Sigmoid colon (tissue), 7 donors: Measurements from ENCODE around the gene RAPGEF5. TPM values are rescaled to one million over a fixed set of nuclear protein-coding genes. Genes with fewer than 3 reads are reported as not detected.

Experiments used
- DNase-seq: peaks from one replicate; pipeline ENCODE4 v3.0.0-alpha.2; 2019
- H3K27ac ChIP-seq, 4 donors: fragments of 200-600 bp; sonication (generic); one replicate each; pipeline ENCODE4 v1.5.1; 2016 to 2019; ENCODE audit warnings: mild to moderate bottlenecking in 1 of 4
- H3K27me3 ChIP-seq, 3 donors: fragments of 200-600 bp; sonication (generic); one replicate each; pipeline ENCODE4 v1.5.1; 2019; ENCODE audit warnings: mild to moderate bottlenecking in 1 of 3
- H3K36me3 ChIP-seq, 4 donors: fragments of 200-600 bp; sonication (generic); one replicate each; pipeline ENCODE4 v1.5.1; 2016 to 2019
- H3K4me1 ChIP-seq, 4 donors: fragments of 200-600 bp; sonication (generic); one replicate each; pipeline ENCODE4 v1.5.1; 2017 to 2019
- H3K4me3 ChIP-seq, 4 donors: fragments of 200-600 bp; sonication (generic); one replicate each; pipeline ENCODE4 v1.5.1; 2017 to 2019; ENCODE audit warnings: mild to moderate bottlenecking in 2 of 4, moderate library complexity in 1 of 4
- H3K9me3 ChIP-seq, 4 donors: fragments of 200-600 bp in 3 of 4; sonication (generic) in 3 of 4; one replicate each; pipeline versions ENCODE4 v1.5.1 to v1.6.1; 2013 to 2019
- EP300 ChIP-seq, 4 donors: sonication (generic); formaldehyde crosslinking; IDR thresholded peaks; one replicate each; pipeline ENCODE4 v1.6.1; 2017; ENCODE audit warnings: antibody characterized with exemption in 4 of 4
- POLR2A ChIP-seq, 2 donors: fragments of 450-650 bp; IDR thresholded peaks; one replicate each; pipeline ENCODE4 v1.6.1; 2016; ENCODE audit warnings: antibody characterized with exemption in 2 of 2, mild to moderate bottlenecking in 2 of 2, moderate library complexity in 2 of 2
- POLR2AphosphoS5 ChIP-seq, 4 donors: sonication (generic); formaldehyde crosslinking; IDR thresholded peaks; one replicate each; pipeline ENCODE4 v1.6.1; 2017; ENCODE audit warnings: antibody characterized with exemption in 4 of 4
- WGBS, 2 donors: extraction: QIAGEN DNeasy Blood & Tissue Kit; methylation state at CpG; one replicate each; pipeline ENCODE4 v1.1.7; 2013; 5-methylcytosine and 5-hydroxymethylcytosine counted together
- intact Hi-C: fragments of 100-400 bp; cut with DNase I; formaldehyde crosslinking; loops from one replicate; pipeline ENCODE4 v1.15.1; 2023
- polyA plus RNA-seq, 3 donors: library from polyadenylated mRNA; stranded (reverse); fragments of 200-250 nt; gene quantifications; one replicate each; pipeline ENCODE4 v1.2.3, GENCODE V29; 2013
- total RNA-seq, 4 donors: library from RNA; depleted of rRNA; stranded (reverse); fragments of >200 nt; gene quantifications; one replicate each; pipeline ENCODE4 v1.1.0, GENCODE V29; 2016
- TF ChIP-seq, protein P1 (sequence below), 4 experiments: fragments of 450-650 bp in 3 of 4; fragments of 200-600 bp in 1 of 4; IDR thresholded peaks; one replicate each; pipeline ENCODE4 v1.5.1; 2016 to 2019; ENCODE audit warnings: antibody characterized with exemption in 4 of 4, mild to moderate bottlenecking in 3 of 4, moderate library complexity in 2 of 4
- donor health status: healthy with polysubstance abuse.
- donor health status: Bipolar disorder and iron deficiency.
- donor health status: healthy.

Gene RAPGEF5
- total and polyA plus RNA-seq, 7 donors: 6.0 to 17.9 (median 12.6) TPM

DNA sequence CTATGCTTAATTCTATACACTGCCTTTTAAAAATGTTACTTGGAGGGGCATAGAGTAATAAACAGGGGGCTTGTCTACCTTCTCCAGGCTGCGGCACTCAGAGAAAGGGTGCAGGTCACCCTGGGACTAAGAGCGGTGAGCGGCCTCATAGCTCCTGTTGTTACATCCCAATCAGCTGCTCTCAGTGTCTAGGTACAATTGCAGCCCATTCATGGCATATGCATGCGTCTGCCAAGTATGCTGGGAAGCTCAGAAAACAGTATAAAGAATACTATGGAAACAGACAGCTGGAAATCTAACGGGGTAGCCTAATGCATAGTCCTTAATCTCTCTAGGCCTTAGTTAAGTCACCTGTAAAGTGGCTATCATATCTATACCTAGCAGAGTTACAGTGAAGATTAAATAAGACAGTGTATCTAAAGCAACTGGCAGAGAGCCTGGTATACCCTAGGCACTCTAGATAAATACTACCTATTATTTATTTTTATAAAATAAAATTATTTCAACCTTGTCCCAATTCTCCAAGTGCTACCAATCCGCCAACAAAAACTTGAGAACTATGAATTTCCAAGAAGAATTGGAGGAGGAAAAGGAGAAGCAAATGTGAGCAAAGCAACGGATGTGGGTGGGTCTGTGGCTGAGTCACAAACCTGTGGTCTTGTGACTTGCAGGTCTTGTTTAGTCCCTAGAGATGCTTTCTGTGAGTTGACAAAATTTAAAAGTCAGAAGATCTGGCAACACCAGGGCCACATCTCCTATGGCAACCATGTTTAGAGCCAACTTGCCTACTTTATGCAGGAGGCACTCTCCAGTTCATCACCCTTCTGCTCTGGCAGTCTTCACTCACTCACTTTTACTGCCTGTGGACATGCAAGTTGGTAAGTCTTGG, 183.0 kb downstream of the RAPGEF5 start:
- Histone ChIP-seq H3K9me3 (no peaks in the 10 kb centered on the region), H3K4me3 (no peak overlapping the region), H3K27me3 (no peaks in the 10 kb centered on the region), H3K4me1 (no peaks in the 10 kb centered on the region), H3K27ac (no peak overlapping the region), H3K36me3 (no peaks in the 10 kb centered on the region)
- TF ChIP-seq POLR2A (IDR thresholded peaks at IDR 0.05) (no peak), POLR2AphosphoS5 (IDR thresholded peaks at IDR 0.05) (no peak), EP300 (IDR thresholded peaks at IDR 0.05) (no peak)
- TF ChIP-seq, protein P1, sequence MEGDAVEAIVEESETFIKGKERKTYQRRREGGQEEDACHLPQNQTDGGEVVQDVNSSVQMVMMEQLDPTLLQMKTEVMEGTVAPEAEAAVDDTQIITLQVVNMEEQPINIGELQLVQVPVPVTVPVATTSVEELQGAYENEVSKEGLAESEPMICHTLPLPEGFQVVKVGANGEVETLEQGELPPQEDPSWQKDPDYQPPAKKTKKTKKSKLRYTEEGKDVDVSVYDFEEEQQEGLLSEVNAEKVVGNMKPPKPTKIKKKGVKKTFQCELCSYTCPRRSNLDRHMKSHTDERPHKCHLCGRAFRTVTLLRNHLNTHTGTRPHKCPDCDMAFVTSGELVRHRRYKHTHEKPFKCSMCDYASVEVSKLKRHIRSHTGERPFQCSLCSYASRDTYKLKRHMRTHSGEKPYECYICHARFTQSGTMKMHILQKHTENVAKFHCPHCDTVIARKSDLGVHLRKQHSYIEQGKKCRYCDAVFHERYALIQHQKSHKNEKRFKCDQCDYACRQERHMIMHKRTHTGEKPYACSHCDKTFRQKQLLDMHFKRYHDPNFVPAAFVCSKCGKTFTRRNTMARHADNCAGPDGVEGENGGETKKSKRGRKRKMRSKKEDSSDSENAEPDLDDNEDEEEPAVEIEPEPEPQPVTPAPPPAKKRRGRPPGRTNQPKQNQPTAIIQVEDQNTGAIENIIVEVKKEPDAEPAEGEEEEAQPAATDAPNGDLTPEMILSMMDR (IDR thresholded peaks at IDR 0.05): no peak
- intact Hi-C loops: no loop called here
- no peak for DNase-seq
- WGBS, 2 donors: 81 to 92% methylated on average over 7 of the region's 7 CpGs

DNA sequence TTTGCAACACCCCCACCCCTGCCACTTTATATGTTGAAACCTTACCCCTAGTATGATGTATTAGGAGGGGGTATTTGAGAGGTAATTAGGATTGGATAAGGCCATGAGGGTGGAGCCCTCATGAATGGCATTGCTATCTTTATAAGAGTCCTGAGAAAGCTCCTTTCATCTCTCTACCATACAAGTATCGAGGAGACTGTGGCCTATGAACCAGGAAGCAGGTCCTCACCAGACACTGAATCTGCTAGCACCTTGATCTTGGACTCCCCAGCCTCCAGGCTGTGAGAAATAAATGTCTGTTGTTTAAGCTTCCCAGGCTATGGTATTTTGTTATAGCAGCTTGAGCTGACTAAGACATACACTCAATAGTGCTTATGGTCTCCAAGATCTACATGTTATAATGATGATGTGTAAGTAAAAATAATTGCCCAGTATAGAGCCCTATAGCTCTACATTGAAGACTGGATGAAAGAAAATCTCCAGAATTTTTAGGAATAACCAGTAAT, 188.8 kb downstream of the RAPGEF5 start:
- Histone ChIP-seq H3K27ac (no peak overlapping the region), H3K4me1 (no peaks in the 10 kb centered on the region), H3K36me3 (no peaks in the 10 kb centered on the region), H3K4me3 (no peak overlapping the region), H3K27me3 (no peaks in the 10 kb centered on the region), H3K9me3 (no peaks in the 10 kb centered on the region)
- TF ChIP-seq, protein P1 (IDR thresholded peaks at IDR 0.05): no peak
- TF ChIP-seq POLR2AphosphoS5 (IDR thresholded peaks at IDR 0.05) (no peak), EP300 (IDR thresholded peaks at IDR 0.05) (no peak), POLR2A (IDR thresholded peaks at IDR 0.05) (no peak)
- WGBS, 2 donors: 78 to 80% methylated on average over 1 of the region's 1 CpG
- intact Hi-C loops: no loop called here
- no peak for DNase-seq

DNA sequence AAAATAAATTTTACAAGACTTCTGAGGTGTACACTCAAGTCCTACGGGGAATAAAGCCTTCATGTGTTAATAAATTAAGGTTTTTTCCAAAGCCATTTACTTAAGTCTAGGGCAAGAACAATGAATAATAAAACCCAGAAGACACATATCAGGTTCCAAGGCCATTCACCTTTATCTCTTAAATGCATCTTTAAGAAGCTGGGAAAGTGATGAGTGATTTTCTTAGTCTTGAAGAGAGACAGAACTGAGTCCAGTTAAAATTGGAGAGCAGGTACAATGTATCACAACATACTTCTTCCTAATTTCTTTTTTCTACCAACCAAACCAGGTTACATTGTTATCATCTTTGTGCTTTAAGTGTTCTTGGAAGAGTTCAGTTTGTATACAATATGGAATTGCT, 189.5 kb downstream of the RAPGEF5 start:
- intact Hi-C loops: no loop called here
- TF ChIP-seq POLR2AphosphoS5 (IDR thresholded peaks at IDR 0.05) (no peak), EP300 (IDR thresholded peaks at IDR 0.05) (no peak), POLR2A (IDR thresholded peaks at IDR 0.05) (no peak)
- TF ChIP-seq, protein P1 (IDR thresholded peaks at IDR 0.05): no peak
- Histone ChIP-seq H3K36me3 (no peaks in the 10 kb centered on the region), H3K4me1 (no peaks in the 10 kb centered on the region), H3K4me3 (no peak overlapping the region), H3K27ac (no peak overlapping the region), H3K9me3 (no peaks in the 10 kb centered on the region), H3K27me3 (no peaks in the 10 kb centered on the region)
- 90 to 92% methylated on average over 1 of the region's 1 CpG for WGBS, 2 donors
- DNase-seq: no peak

DNA sequence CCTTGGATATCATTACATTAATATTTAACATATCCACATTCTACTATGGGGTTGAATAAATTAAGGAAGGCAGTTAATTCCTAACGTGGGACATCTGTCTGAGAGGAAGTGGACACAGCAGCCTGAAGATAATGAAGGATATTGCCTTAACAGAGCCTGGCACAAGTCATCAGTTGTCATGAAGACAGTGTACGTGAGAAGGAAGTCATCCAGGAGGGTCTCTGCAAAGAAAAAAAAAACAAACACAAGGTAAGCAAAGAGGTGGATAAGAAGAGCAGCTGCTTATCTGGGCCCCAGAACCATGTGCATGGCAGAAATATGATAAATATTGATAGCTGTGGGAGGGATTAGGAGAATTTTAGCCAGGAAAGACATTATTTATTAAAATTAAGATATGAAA, 190.0 kb downstream of the RAPGEF5 start:
- Histone ChIP-seq H3K36me3 (no peaks in the 10 kb centered on the region), H3K27ac (no peak overlapping the region), H3K4me1 (no peaks in the 10 kb centered on the region), H3K4me3 (no peak overlapping the region), H3K27me3 (no peaks in the 10 kb centered on the region), H3K9me3 (no peaks in the 10 kb centered on the region)
- TF ChIP-seq POLR2A (IDR thresholded peaks at IDR 0.05) (no peak), EP300 (IDR thresholded peaks at IDR 0.05) (no peak), POLR2AphosphoS5 (IDR thresholded peaks at IDR 0.05) (no peak)
- TF ChIP-seq, protein P1 (IDR thresholded peaks at IDR 0.05): no peak
- intact Hi-C loops: no loop called here
- no peak for DNase-seq
- 52 to 53% methylated on average over 2 of the region's 2 CpGs for WGBS, 2 donors
